GM12864 (cell line): ENCODE data around the gene RHOJ.
"Not testable (repeated sequence)": the region's sequence is repeated elsewhere in the genome, so short reads cannot be mapped to it uniquely, and the experiment has no call there.

Source experiments
- DNase-seq: peaks from one replicate; pipeline ENCODE4 v3.0.0-alpha.2; 2011; ENCODE audit warnings: low read depth
- H3K4me3 ChIP-seq: 2 replicates; pipeline ENCODE4 v1.5.1; 2011; ENCODE audit warnings: mild to moderate bottlenecking, low read depth, low read length, control low read depth
- CTCF ChIP-seq: IDR thresholded peaks from 2 replicates; pipeline ENCODE4 v1.5.1; 2011; ENCODE audit warnings: low read depth, mild to moderate bottlenecking, moderate library complexity, low read length, control low read depth, inconsistent platforms; ENCODE audit errors: missing control alignments

Gene RHOJ

GRCh38 chr14:63204407-63205043, at the start of gene RHOJ:
TSS of gene RHOJ (plus strand) at chr14:63204443. CDS start at chr14:63204870, 427 bp downstream.
- no peak within 1 kb of the TSS for H3K4me3 ChIP-seq
- DNase-seq, result no peak
- TF ChIP-seq CTCF, result no peak

- no peak for DNase-seq
- TF ChIP-seq CTCF, result no peak
- H3K4me3 ChIP-seq, result no peak overlapping the region
Observed at GRCh38 chr14:63155511-63156185, 48.6 kb upstream of the RHOJ start.

- DNase-seq, result no peak
- no peak overlapping the region for H3K4me3 ChIP-seq
- no peak for TF ChIP-seq CTCF
Observed at GRCh38 chr14:63157195-63157594, 47.0 kb upstream of the RHOJ start.

GRCh38 chr14:63163306-63163705, 40.9 kb upstream of the RHOJ start:
- no peak for DNase-seq
- no peak overlapping the region for H3K4me3 ChIP-seq
- TF ChIP-seq CTCF, result no peak

- H3K4me3 ChIP-seq, result no peak overlapping the region
- no peak for TF ChIP-seq CTCF
- no peak for DNase-seq
Observed at GRCh38 chr14:63164108-63164683, 40.0 kb upstream of the RHOJ start.

- DNase-seq, H3K4me3 ChIP-seq: not testable (repeated sequence)
Observed at GRCh38 chr14:63165267-63165666, 39.0 kb upstream of the RHOJ start.

GRCh38 chr14:63167044-63167443, 37.2 kb upstream of the RHOJ start:
- no peak for TF ChIP-seq CTCF

More at GRCh38 chr14:63167044-63167443, 37.2 kb upstream of the RHOJ start:
- H3K4me3 ChIP-seq, result no peak overlapping the region
- DNase-seq, result no peak
